ENCODE data around the gene SMIM12.

SMIM12 gene

GRCh38 chr1:34876406-34876805 lies 16.9 kb upstream of the SMIM12 start:
- no peaks in the 10 kb centered on the region for H3K36me3 ChIP-seq (ENCODE audit: control insufficient read depth in 1 of 2, insufficient read depth in 2 of 2, low read length in 2 of 2)
- H3K9me3 ChIP-seq (ENCODE audit: control insufficient read depth in 1 of 2, low read length in 2 of 2): no peaks in the 10 kb centered on the region
- no peaks in the 10 kb centered on the region for H3K4me1 ChIP-seq (ENCODE audit: control insufficient read depth in 1 of 2, insufficient read depth in 2 of 2, low read length in 2 of 2)
- no peak overlapping the region for H3K27ac ChIP-seq (ENCODE audit: low read depth, low read length)
- H3K4me3 ChIP-seq (ENCODE audit: low read depth in 1 of 2, low read length in 2 of 2): no peak overlapping the region
- peaks cover 21 to 29% of the 10 kb centered on the region in 2 donors for H3K27me3 ChIP-seq (ENCODE audit: control insufficient read depth in 1 of 2, insufficient read depth in 2 of 2, low read length in 2 of 2)
- H3K9ac ChIP-seq (ENCODE audit: low read depth in 1 of 2, low read length in 2 of 2): no peak overlapping the region

DNA sequence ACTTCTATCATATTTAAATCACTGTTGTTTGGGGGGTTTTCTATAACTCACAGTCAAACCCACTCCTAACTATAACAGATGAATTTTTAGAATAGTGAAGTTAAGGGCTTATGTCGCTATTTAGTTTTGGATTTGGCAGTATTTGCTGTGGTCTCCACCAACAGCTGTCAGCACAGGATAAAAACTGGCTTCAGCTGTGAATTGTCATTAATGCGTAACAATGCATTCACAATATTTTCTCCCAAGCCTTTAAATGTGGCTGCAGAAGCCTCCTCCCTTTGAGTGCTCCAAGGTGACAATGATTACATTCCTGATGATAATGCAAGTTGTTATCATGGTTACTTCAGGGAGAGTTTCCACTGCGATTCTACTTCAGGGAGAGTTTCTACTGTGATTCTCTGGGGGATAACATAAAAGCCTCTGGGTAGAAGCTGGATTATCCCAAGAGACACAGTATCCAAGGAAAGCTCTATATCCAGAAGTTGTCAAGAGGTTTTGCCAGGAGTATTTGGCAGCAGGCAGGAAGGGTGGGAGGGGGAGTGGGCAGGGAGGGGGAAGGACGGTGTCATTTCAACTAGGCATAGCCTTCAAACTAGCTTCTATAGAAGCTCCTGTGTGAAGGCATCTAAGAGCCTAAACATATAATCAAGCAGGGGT lies 14.9 kb upstream of the SMIM12 start:
- H3K4me1 ChIP-seq (ENCODE audit: control insufficient read depth in 1 of 2, insufficient read depth in 2 of 2, low read length in 2 of 2): no peaks in the 10 kb centered on the region
- no peaks in the 10 kb centered on the region for H3K9me3 ChIP-seq (ENCODE audit: control insufficient read depth in 1 of 2, low read length in 2 of 2)
- H3K4me3 ChIP-seq (ENCODE audit: low read depth in 1 of 2, low read length in 2 of 2): no peak overlapping the region
- no peak overlapping the region for H3K9ac ChIP-seq (ENCODE audit: low read depth in 1 of 2, low read length in 2 of 2)
- peaks cover 21 to 29% of the 10 kb centered on the region in 2 donors for H3K27me3 ChIP-seq (ENCODE audit: control insufficient read depth in 1 of 2, insufficient read depth in 2 of 2, low read length in 2 of 2)
- no peaks in the 10 kb centered on the region for H3K36me3 ChIP-seq (ENCODE audit: control insufficient read depth in 1 of 2, insufficient read depth in 2 of 2, low read length in 2 of 2)
- no peak overlapping the region for H3K27ac ChIP-seq (ENCODE audit: low read depth, low read length)

DNA sequence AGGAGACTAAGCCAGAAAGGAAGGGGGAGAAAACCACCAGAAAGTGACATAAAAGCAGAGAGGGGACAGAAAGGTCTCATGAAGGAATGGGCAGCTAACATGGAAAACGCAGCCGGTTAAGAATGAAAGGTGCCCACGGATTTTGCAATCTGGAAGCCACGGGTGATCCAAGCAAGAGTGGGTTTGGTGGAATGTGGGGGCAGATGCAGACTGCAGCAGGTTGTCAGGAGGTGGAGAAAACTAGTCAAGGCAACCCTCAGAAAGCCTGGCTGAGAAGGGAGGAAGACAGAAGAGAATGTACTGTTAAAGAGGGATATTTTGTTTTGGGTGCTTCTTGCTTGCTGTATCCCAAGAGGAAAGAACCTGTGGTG lies 12.6 kb upstream of the SMIM12 start:
- H3K9me3 ChIP-seq (ENCODE audit: control insufficient read depth in 1 of 2, low read length in 2 of 2): no peaks in the 10 kb centered on the region

GRCh38 chr1:34871443-34872132 lies 12.0 kb upstream of the SMIM12 start:
- no peak overlapping the region for H3K9ac ChIP-seq (ENCODE audit: low read depth in 1 of 2, low read length in 2 of 2)
- H3K36me3 ChIP-seq (ENCODE audit: control insufficient read depth in 1 of 2, insufficient read depth in 2 of 2, low read length in 2 of 2): no peaks in the 10 kb centered on the region
- H3K27ac ChIP-seq (ENCODE audit: low read depth, low read length): no peak overlapping the region
- no peak overlapping the region for H3K4me3 ChIP-seq (ENCODE audit: low read depth in 1 of 2, low read length in 2 of 2)
- peaks cover 18 to 29% of the 10 kb centered on the region in 2 donors for H3K27me3 ChIP-seq (ENCODE audit: control insufficient read depth in 1 of 2, insufficient read depth in 2 of 2, low read length in 2 of 2)
- no peaks in the 10 kb centered on the region for H3K9me3 ChIP-seq (ENCODE audit: control insufficient read depth in 1 of 2, low read length in 2 of 2)
- peaks cover 0 to 6% of the 10 kb centered on the region in 2 donors for H3K4me1 ChIP-seq (ENCODE audit: control insufficient read depth in 1 of 2, insufficient read depth in 2 of 2, low read length in 2 of 2)

More for the DNA sequence above, 12.6 kb upstream of the SMIM12 start:
- no peak overlapping the region for H3K27ac ChIP-seq (ENCODE audit: low read depth, low read length)
- no peak overlapping the region for H3K4me3 ChIP-seq (ENCODE audit: low read depth in 1 of 2, low read length in 2 of 2)
- no peaks in the 10 kb centered on the region for H3K36me3 ChIP-seq (ENCODE audit: control insufficient read depth in 1 of 2, insufficient read depth in 2 of 2, low read length in 2 of 2)
- H3K27me3 ChIP-seq (ENCODE audit: control insufficient read depth in 1 of 2, insufficient read depth in 2 of 2, low read length in 2 of 2): peaks cover 21 to 29% of the 10 kb centered on the region in 2 donors
- H3K4me1 ChIP-seq (ENCODE audit: control insufficient read depth in 1 of 2, insufficient read depth in 2 of 2, low read length in 2 of 2): peaks cover 0 to under 1% of the 10 kb centered on the region in 2 donors
- H3K9ac ChIP-seq (ENCODE audit: low read depth in 1 of 2, low read length in 2 of 2): no peak overlapping the region

DNA sequence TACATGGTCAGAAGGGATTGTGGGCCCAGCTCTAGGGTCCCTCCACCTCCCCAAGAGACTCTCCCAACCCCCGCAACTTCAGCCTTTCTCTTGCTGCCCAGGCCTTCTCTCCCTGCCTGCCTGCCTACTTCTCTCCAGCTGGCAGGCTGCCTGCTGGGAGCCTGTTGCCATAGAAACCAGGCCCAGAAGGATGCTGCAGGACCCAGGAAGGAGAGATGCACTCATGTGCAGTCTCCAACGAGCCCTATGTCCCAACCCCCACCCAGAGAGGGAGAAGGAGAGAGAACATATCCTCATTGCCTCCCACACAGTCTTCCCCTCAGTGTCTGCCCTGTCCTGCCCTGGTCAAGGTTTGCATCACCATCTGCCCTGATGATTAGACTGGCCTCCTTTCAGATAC lies 10.8 kb upstream of the SMIM12 start:
- Histone ChIP-seq H3K36me3 (ENCODE audit: control insufficient read depth in 1 of 2, insufficient read depth in 2 of 2, low read length in 2 of 2) (no peaks in the 10 kb centered on the region), H3K9ac (ENCODE audit: low read depth in 1 of 2, low read length in 2 of 2) (no peak overlapping the region), H3K9me3 (ENCODE audit: control insufficient read depth in 1 of 2, low read length in 2 of 2) (no peaks in the 10 kb centered on the region), H3K27me3 (ENCODE audit: control insufficient read depth in 1 of 2, insufficient read depth in 2 of 2, low read length in 2 of 2) (peaks cover 15 to 21% of the 10 kb centered on the region in 2 donors), H3K4me1 (ENCODE audit: control insufficient read depth in 1 of 2, insufficient read depth in 2 of 2, low read length in 2 of 2) (peaks cover 0 to 8% of the 10 kb centered on the region in 2 donors), H3K4me3 (ENCODE audit: low read depth in 1 of 2, low read length in 2 of 2) (no peak overlapping the region), H3K27ac (ENCODE audit: low read depth, low read length) (no peak overlapping the region)

- Histone ChIP-seq H3K9me3 (ENCODE audit: control insufficient read depth in 1 of 2, low read length in 2 of 2) (no peaks in the 10 kb centered on the region), H3K4me1 (ENCODE audit: control insufficient read depth in 1 of 2, insufficient read depth in 2 of 2, low read length in 2 of 2) (peaks cover 0 to 8% of the 10 kb centered on the region in 2 donors), H3K27me3 (ENCODE audit: control insufficient read depth in 1 of 2, insufficient read depth in 2 of 2, low read length in 2 of 2) (peaks cover 15 to 21% of the 10 kb centered on the region in 2 donors), H3K4me3 (ENCODE audit: low read depth in 1 of 2, low read length in 2 of 2) (no peak overlapping the region), H3K36me3 (ENCODE audit: control insufficient read depth in 1 of 2, insufficient read depth in 2 of 2, low read length in 2 of 2) (no peaks in the 10 kb centered on the region), H3K9ac (ENCODE audit: low read depth in 1 of 2, low read length in 2 of 2) (no peak overlapping the region), H3K27ac (ENCODE audit: low read depth, low read length) (no peak overlapping the region)
Measured at GRCh38 chr1:34869760-34870159, 10.2 kb upstream of the SMIM12 start.

- Histone ChIP-seq H3K9ac (ENCODE audit: low read depth in 1 of 2, low read length in 2 of 2) (no peak overlapping the region), H3K27me3 (ENCODE audit: control insufficient read depth in 1 of 2, insufficient read depth in 2 of 2, low read length in 2 of 2) (peaks cover 9 to 10% of the 10 kb centered on the region in 2 donors), H3K4me1 (ENCODE audit: control insufficient read depth in 1 of 2, insufficient read depth in 2 of 2, low read length in 2 of 2) (peaks cover 6 to 8% of the 10 kb centered on the region in 2 donors), H3K27ac (ENCODE audit: low read depth, low read length) (no peak overlapping the region), H3K36me3 (ENCODE audit: control insufficient read depth in 1 of 2, insufficient read depth in 2 of 2, low read length in 2 of 2) (no peaks in the 10 kb centered on the region), H3K9me3 (ENCODE audit: control insufficient read depth in 1 of 2, low read length in 2 of 2) (no peaks in the 10 kb centered on the region), H3K4me3 (ENCODE audit: low read depth in 1 of 2, low read length in 2 of 2) (no peak overlapping the region)
Measured at GRCh38 chr1:34868230-34869049, 8.9 kb upstream of the SMIM12 start.

- no peak overlapping the region for H3K4me3 ChIP-seq (ENCODE audit: low read depth in 1 of 2, low read length in 2 of 2)
- peaks cover 6 to 8% of the 10 kb centered on the region in 2 donors for H3K4me1 ChIP-seq (ENCODE audit: control insufficient read depth in 1 of 2, insufficient read depth in 2 of 2, low read length in 2 of 2)
- no peak overlapping the region for H3K27ac ChIP-seq (ENCODE audit: low read depth, low read length)
- H3K27me3 ChIP-seq (ENCODE audit: control insufficient read depth in 1 of 2, insufficient read depth in 2 of 2, low read length in 2 of 2): peaks cover 6 to 9% of the 10 kb centered on the region in 2 donors
- no peaks in the 10 kb centered on the region for H3K36me3 ChIP-seq (ENCODE audit: control insufficient read depth in 1 of 2, insufficient read depth in 2 of 2, low read length in 2 of 2)
- H3K9me3 ChIP-seq (ENCODE audit: control insufficient read depth in 1 of 2, low read length in 2 of 2): no peaks in the 10 kb centered on the region
- no peak overlapping the region for H3K9ac ChIP-seq (ENCODE audit: low read depth in 1 of 2, low read length in 2 of 2)
Measured at GRCh38 chr1:34867415-34867814, 7.9 kb upstream of the SMIM12 start.

- H3K27me3 ChIP-seq (ENCODE audit: control insufficient read depth in 1 of 2, insufficient read depth in 2 of 2, low read length in 2 of 2): peaks cover 0 to 3% of the 10 kb centered on the region in 2 donors
- peak overlapping the region; percentile 67 to 79 for H3K9ac ChIP-seq (ENCODE audit: low read depth in 1 of 2, low read length in 2 of 2)
- H3K27ac ChIP-seq (ENCODE audit: low read depth, low read length): no peak overlapping the region
- peak overlapping the region; percentile 71 to 75 for H3K4me3 ChIP-seq (ENCODE audit: low read depth in 1 of 2, low read length in 2 of 2)
- H3K36me3 ChIP-seq (ENCODE audit: control insufficient read depth in 1 of 2, insufficient read depth in 2 of 2, low read length in 2 of 2): no peaks in the 10 kb centered on the region
- H3K4me1 ChIP-seq (ENCODE audit: control insufficient read depth in 1 of 2, insufficient read depth in 2 of 2, low read length in 2 of 2): peaks cover 6 to 8% of the 10 kb centered on the region in 2 donors
- H3K9me3 ChIP-seq (ENCODE audit: control insufficient read depth in 1 of 2, low read length in 2 of 2): no peaks in the 10 kb centered on the region
Measured at GRCh38 chr1:34866762-34867109, 7.2 kb upstream of the SMIM12 start.
